C4-2B (cell line): ENCODE results near the gene JPT2.

Experiments
- CTCF ChIP-seq: fragments of 450-650 bp; conservative IDR thresholded peaks from 2 replicates; pipeline ENCODE4 v1.5.1; 2017; ENCODE audit warnings: mild to moderate bottlenecking
- ZFX ChIP-seq: fragments of 450-650 bp; IDR thresholded peaks from 2 replicates; pipeline ENCODE4 v1.6.1; 2017

GRCh38 chr16:1743376-1744337, 65.6 kb downstream of the JPT2 start:
- TF ChIP-seq CTCF (no peak), ZFX (no peak)
